T-cell (primary cell): ENCODE data around the gene NPTXR. TPM values are rescaled to one million over a fixed set of nuclear protein-coding genes. Genes with fewer than 3 reads are reported as not detected.

Source experiments
- ATAC-seq, 4 experiments: fragments of 200-7000 bp in 3 of 4; fragments of 150-1000 bp in 1 of 4; cut with Tn5 transposase; replicated peaks in 1 of 4; 1 replicate in 3 of 4; 2 replicates in 1 of 4; pipeline ENCODE4 v1.10.0; 2021; ENCODE audit warnings: moderate library complexity in 3 of 4, mild to moderate bottlenecking in 2 of 4, moderate number of reproducible peaks in 1 of 4
- CTCF ChIA-PET, 2 donors: fragments of 300-600 bp; sonication (Branson Sonifier 250); formaldehyde crosslinking; loops; one replicate each; lab custom pipeline; 2022; ENCODE audit warnings: antibody characterized with exemption in 2 of 2; lab: Charles Lee
- POLR2A ChIA-PET, 2 donors: fragments of 300-600 bp; sonication (Branson Sonifier 250); formaldehyde crosslinking; loops; one replicate each; lab custom pipeline; 2022; ENCODE audit warnings: antibody characterized with exemption in 2 of 2; lab: Charles Lee
- DNase-seq, 35 experiments: peaks; one replicate each; pipeline versions ENCODE4 v3.0.0 to v3.0.0-alpha.2; 2013 to 2023
- H3K27ac ChIP-seq: one replicate; pipeline ENCODE4 v1.5.1; 2013; ENCODE audit warnings: low read length
- H3K27me3 ChIP-seq, 2 experiments: replicated peaks in 1 of 2; 1 replicate in 1 of 2; 2 replicates in 1 of 2; pipeline versions ENCODE4 v1.6.1 to v1.7.0; 2013; ENCODE audit warnings: low read length in 1 of 2, mixed read lengths in 1 of 2; ENCODE audit not compliant: control insufficient read depth in 2 of 2, insufficient read depth in 2 of 2; ENCODE audit errors: extremely low read depth in 1 of 2
- H3K36me3 ChIP-seq, 2 donors: 1 replicate in 1 of 2; 2 replicates in 1 of 2; pipeline versions ENCODE4 v1.6.1 to v1.7.0; 2013; ENCODE audit warnings: low read length in 1 of 2; ENCODE audit not compliant: control insufficient read depth in 2 of 2, insufficient read depth in 1 of 2; ENCODE audit errors: extremely low read depth in 1 of 2
- H3K4me1 ChIP-seq, 2 experiments: 1 replicate in 1 of 2; 2 replicates in 1 of 2; pipeline versions ENCODE4 v1.6.1 to v1.7.0; 2013; ENCODE audit warnings: low read length in 2 of 2, mixed read lengths in 1 of 2; ENCODE audit not compliant: insufficient read depth in 2 of 2, control insufficient read depth in 1 of 2; ENCODE audit errors: extremely low read depth in 1 of 2
- H3K4me3 ChIP-seq, 2 donors: 1 replicate in 1 of 2; 2 replicates in 1 of 2; pipeline versions ENCODE4 v1.5.1 to v1.7.0; 2013; ENCODE audit warnings: mild to moderate bottlenecking in 2 of 2, low read length in 1 of 2, moderate library complexity in 1 of 2; ENCODE audit not compliant: control insufficient read depth in 1 of 2; ENCODE audit errors: extremely low read depth in 1 of 2
- H3K9me3 ChIP-seq: 2 replicates; pipeline ENCODE4 v1.7.0; 2013
- H3K27ac Mint-ChIP-seq, 2 donors: one replicate each; pipeline ENCODE4 v1.8.0; 2020 to 2021; ENCODE audit warnings: mild to moderate bottlenecking in 2 of 2, mixed read lengths in 2 of 2
- H3K27me3 Mint-ChIP-seq, 2 donors: one replicate each; pipeline ENCODE4 v1.8.0; 2021 to 2022; ENCODE audit warnings: mixed read lengths in 2 of 2
- H3K36me3 Mint-ChIP-seq: one replicate; pipeline ENCODE4 v1.8.0; 2021; ENCODE audit warnings: mixed read lengths
- H3K4me1 Mint-ChIP-seq, 3 donors: one replicate each; pipeline ENCODE4 v1.8.0; 2020 to 2022; ENCODE audit warnings: mixed read lengths in 3 of 3, mild to moderate bottlenecking in 1 of 3
- H3K4me3 Mint-ChIP-seq, 3 donors: one replicate each; pipeline ENCODE4 v1.8.0; 2020 to 2022; ENCODE audit warnings: mild to moderate bottlenecking in 3 of 3, mixed read lengths in 3 of 3, moderate library complexity in 3 of 3
- H3K9me3 Mint-ChIP-seq, 3 donors: one replicate each; pipeline ENCODE4 v1.8.0; 2020 to 2022; ENCODE audit warnings: mixed read lengths in 3 of 3
- WGBS: methylation state at CpG from one replicate; pipeline ENCODE4 v1.1.5; 2013; ENCODE audit warnings: missing lambda C conversion rate; ENCODE audit not compliant: insufficient coverage; 5-methylcytosine and 5-hydroxymethylcytosine counted together
- total RNA-seq, 35 experiments: library from RNA in 6 of 35; stranded (reverse) in 6 of 35; fragments of 120-200 nt in 1 of 35; gene quantifications; one replicate each; pipeline versions ENCODE4 v1.2.1 to v1.2.4 and lab custom pipeline; 2013 to 2026

NPTXR gene
- total RNA-seq, 5 donors from 2014 or later (not counting 1 experiment from before 2014, with no cell fraction given), result 4.9 to 13.2 (median 9.1) TPM

GRCh38 chr22:38867471-38868285 lies 23.9 kb upstream of the NPTXR start:
- peaks cover 6 to 35% of the 10 kb centered on the region in 2 donors for H3K36me3 ChIP-seq

GRCh38 chr22:38867124-38867455 lies 23.3 kb upstream of the NPTXR start:
- POLR2A ChIA-PET, result no interaction called here
- Mint-ChIP-seq H3K27ac (no peak overlapping the region), H3K27me3 (no peaks in the 10 kb centered on the region), H3K4me1 (peaks cover 35 to 44% (median 42%) of the 10 kb centered on the region in 3 donors), H3K4me3 (no peak overlapping the region), H3K9me3 (no peaks in the 10 kb centered on the region), H3K36me3 (peaks cover 2% of the 10 kb centered on the region)
- no peak for DNase-seq
- ATAC-seq, result no peak
- H3K4me3 ChIP-seq, result no peak overlapping the region
- H3K27me3 ChIP-seq, result no peaks in the 10 kb centered on the region
- H3K36me3 ChIP-seq, result peaks cover 6 to 35% of the 10 kb centered on the region in 2 donors
- WGBS, result 97% methylated on average over 10 of the region's 13 CpGs
- H3K4me1 ChIP-seq, result peaks cover 13 to 55% of the 10 kb centered on the region in 2 experiments
- CTCF ChIA-PET, result no interaction called here
- H3K9me3 ChIP-seq, result no peaks in the 10 kb centered on the region
- H3K27ac ChIP-seq, result no peak overlapping the region

More at GRCh38 chr22:38867471-38868285, 23.9 kb upstream of the NPTXR start:
- Mint-ChIP-seq H3K4me1 (peaks cover 35 to 46% (median 46%) of the 10 kb centered on the region in 3 donors), H3K4me3 (no peak overlapping the region), H3K27me3 (no peaks in the 10 kb centered on the region), H3K27ac (no peak overlapping the region), H3K36me3 (peaks cover 2% of the 10 kb centered on the region), H3K9me3 (no peaks in the 10 kb centered on the region)
- H3K27ac ChIP-seq, result no peak overlapping the region
- H3K27me3 ChIP-seq, result no peaks in the 10 kb centered on the region
- H3K9me3 ChIP-seq, result no peaks in the 10 kb centered on the region
- 95% methylated on average over 15 of the region's 18 CpGs for WGBS
- H3K4me1 ChIP-seq, result peaks cover 13 to 58% of the 10 kb centered on the region in 2 experiments
- POLR2A ChIA-PET, result no interaction called here
- no peak for DNase-seq
- CTCF ChIA-PET, result interaction anchor here in 1 of 2 donors (1.0 kb wide), 1 partner anchor 9 kb away, joined by 3 read pairs; no protein-coding TSS in a partner anchor
- ATAC-seq, result no peak
- no peak overlapping the region for H3K4me3 ChIP-seq

GRCh38 chr22:38866399-38867123 lies 22.7 kb upstream of the NPTXR start:
- Mint-ChIP-seq H3K4me3 (no peak overlapping the region), H3K4me1 (peaks cover 35 to 44% (median 41%) of the 10 kb centered on the region in 3 donors), H3K27ac (no peak overlapping the region), H3K27me3 (no peaks in the 10 kb centered on the region), H3K36me3 (peaks cover 2% of the 10 kb centered on the region), H3K9me3 (no peaks in the 10 kb centered on the region)
- DNase-seq, result no peak
- WGBS, result 94% methylated on average over 63 of the region's 75 CpGs
- Histone ChIP-seq H3K4me1 (peaks cover 13 to 55% of the 10 kb centered on the region in 2 experiments), H3K27ac (no peak overlapping the region), H3K4me3 (no peak overlapping the region), H3K9me3 (no peaks in the 10 kb centered on the region), H3K27me3 (no peaks in the 10 kb centered on the region), H3K36me3 (peaks cover 6 to 35% of the 10 kb centered on the region in 2 donors)
- no peak for ATAC-seq
- ChIA-PET POLR2A (no interaction called here), CTCF (no interaction called here)

- DNase-seq (no peak), ATAC-seq (no peak)
- peaks cover 33 to 44% (median 41%) of the 10 kb centered on the region in 3 donors for H3K4me1 Mint-ChIP-seq
- Histone ChIP-seq H3K4me3 (no peak overlapping the region), H3K27me3 (no peaks in the 10 kb centered on the region), H3K27ac (no peak overlapping the region), H3K36me3 (peaks cover 9 to 35% of the 10 kb centered on the region in 2 donors), H3K9me3 (no peaks in the 10 kb centered on the region), H3K4me1 (peaks cover 12 to 51% of the 10 kb centered on the region in 2 experiments)
- 96% methylated on average over 9 of the region's 15 CpGs for WGBS
- H3K27me3 Mint-ChIP-seq, result no peaks in the 10 kb centered on the region
- peaks cover 2% of the 10 kb centered on the region for H3K36me3 Mint-ChIP-seq
- no peak overlapping the region for H3K4me3 Mint-ChIP-seq
- ChIA-PET CTCF (no interaction called here), POLR2A (no interaction called here)
- no peaks in the 10 kb centered on the region for H3K9me3 Mint-ChIP-seq
- H3K27ac Mint-ChIP-seq, result no peak overlapping the region
Measured at GRCh38 chr22:38866024-38866398, 22.2 kb upstream of the NPTXR start.

- peaks cover 10 to 35% of the 10 kb centered on the region in 2 donors for H3K36me3 ChIP-seq
- ChIA-PET CTCF (interaction anchor here in 1 of 2 donors (0.6 kb wide), 1 partner anchor 109 kb away, joined by 5 read pairs; no protein-coding TSS in a partner anchor), POLR2A (interaction anchor here in 1 of 2 donors (0.5 kb wide), 1 partner anchor 374 kb away, joined by 3 read pairs; no protein-coding TSS in a partner anchor)
- no peaks in the 10 kb centered on the region for H3K9me3 ChIP-seq
- DNase-seq, result no peak
- H3K27me3 ChIP-seq, result no peaks in the 10 kb centered on the region
- no peak overlapping the region for H3K4me3 ChIP-seq
- no peak overlapping the region for H3K27ac ChIP-seq
- Mint-ChIP-seq H3K9me3 (no peaks in the 10 kb centered on the region), H3K36me3 (peaks cover 2% of the 10 kb centered on the region), H3K27me3 (no peaks in the 10 kb centered on the region), H3K4me3 (no peak overlapping the region), H3K27ac (no peak overlapping the region), H3K4me1 (peaks cover 27 to 40% (median 35%) of the 10 kb centered on the region in 3 donors)
- WGBS, result 85% methylated on average over 13 of the region's 20 CpGs
- no peak for ATAC-seq
- peaks cover 6 to 45% of the 10 kb centered on the region in 2 experiments for H3K4me1 ChIP-seq
Measured at GRCh38 chr22:38865201-38866023, 21.6 kb upstream of the NPTXR start.
